ENCODE measurements around the gene TLE4. TPM values are rescaled to one million over a fixed set of nuclear protein-coding genes. Genes with fewer than 3 reads are reported as not detected.

Gene TLE4
- polyA plus RNA-seq, 1 of the 3 experiments (the other 2 are of a cell fraction), result 40.4 TPM

- TF ChIP-seq USF2 (IDR thresholded peaks at IDR 0.05; ENCODE audit: borderline replicate concordance, low read depth, low read length) (no peak), RCOR1 (IDR thresholded peaks at IDR 0.05; ENCODE audit: low read length) (no peak)
These were observed 16.2 kb upstream of the TLE4 start (continued) for GRCh38 chr9:79555474-79556089.

- WGBS (ENCODE audit: low lambda C conversion rate), result 42% methylated on average over 3 of the region's 3 CpGs
- DNase-seq, result peak; percentile 21
- CTCF ChIA-PET, result interaction anchor here (1.0 kb wide), 1 partner anchor 957 kb away, joined by 3 read pairs; no protein-coding TSS in a partner anchor
These were observed 12.1 kb upstream of the TLE4 start for GRCh38 chr9:79559495-79560181.

GRCh38 chr9:79562749-79563386 lies 8.9 kb upstream of the TLE4 start:
- Histone ChIP-seq H3K4me2 (no peak overlapping the region), H3K9ac (no peak overlapping the region), H3K4me3 (ENCODE audit: low read depth in 2 of 2, low read length in 1 of 2) (no peak overlapping the region), H3K36me3 (replicated peaks in 1 of 2; ENCODE audit: control insufficient read depth in 1 of 2, insufficient read depth in 2 of 2, low read length in 1 of 2) (no peaks in the 10 kb centered on the region), H2AFZ (ENCODE audit: low read depth) (no peak overlapping the region), H3K79me2 (ENCODE audit: insufficient read depth) (no peaks in the 10 kb centered on the region), H3F3A (replicated peaks; ENCODE audit: insufficient read depth) (no peaks in the 10 kb centered on the region), H3K4me1 (ENCODE audit: control insufficient read depth in 1 of 2, insufficient read depth in 2 of 2, low read depth in 1 of 2, low read length in 1 of 2) (peaks cover 2 to 8% of the 10 kb centered on the region in 2 experiments; a peak in 2 of 4 replicates), H3K9me3 (no peaks in the 10 kb centered on the region), H3K27ac (ENCODE audit: low read depth in 2 of 2, low read length in 1 of 2) (no peak overlapping the region), H3K9me2 (no peaks in the 10 kb centered on the region), H4K20me1 (ENCODE audit: insufficient read depth) (no peaks in the 10 kb centered on the region), H3K27me3 (ENCODE audit: insufficient read depth) (no peaks in the 10 kb centered on the region)
- 93% methylated on average over 5 of the region's 5 CpGs for WGBS (ENCODE audit: low lambda C conversion rate)
- TF ChIP-seq RXRA (IDR thresholded peaks at IDR 0.05; ENCODE audit: borderline replicate concordance, low read depth) (no peak), EZH2phosphoT487 (IDR thresholded peaks at IDR 0.05; ENCODE audit: borderline replicate concordance, low read depth) (no peak), JUND (IDR thresholded peaks at IDR 0.05) (no peak)
- POLR2A ChIA-PET, result no interaction called here
- no peak for DNase-seq
- CTCF ChIA-PET, result no interaction called here

More at GRCh38 chr9:79559495-79560181, 12.1 kb upstream of the TLE4 start:
- no peak overlapping the region for H3K27ac ChIP-seq (ENCODE audit: low read depth in 2 of 2, low read length in 1 of 2)
- H3K4me2 ChIP-seq, result no peak overlapping the region
- no peaks in the 10 kb centered on the region for H3K79me2 ChIP-seq (ENCODE audit: insufficient read depth)
- no peaks in the 10 kb centered on the region for H3K9me3 ChIP-seq
- no peaks in the 10 kb centered on the region for H3F3A ChIP-seq (replicated peaks; ENCODE audit: insufficient read depth)
- H3K27me3 ChIP-seq (ENCODE audit: insufficient read depth), result no peaks in the 10 kb centered on the region
- no peaks in the 10 kb centered on the region for H3K9me2 ChIP-seq
- no peak overlapping the region for H3K4me3 ChIP-seq (ENCODE audit: low read depth in 2 of 2, low read length in 1 of 2)
- H3K36me3 ChIP-seq (replicated peaks in 1 of 2; ENCODE audit: control insufficient read depth in 1 of 2, insufficient read depth in 2 of 2, low read length in 1 of 2), result no peaks in the 10 kb centered on the region
- peaks cover 2 to 8% of the 10 kb centered on the region in 2 experiments; a peak in 2 of 4 replicates for H3K4me1 ChIP-seq (ENCODE audit: control insufficient read depth in 1 of 2, insufficient read depth in 2 of 2, low read depth in 1 of 2, low read length in 1 of 2)
- TF ChIP-seq EP300 (IDR thresholded peaks at IDR 0.05; ENCODE audit: borderline replicate concordance in 1 of 2, low read depth in 1 of 2, low read length in 1 of 2) (peak in 1 of 2 experiments; percentile 43; a peak in 1 of 4 replicates), NFIC (IDR thresholded peaks at IDR 0.05; ENCODE audit: borderline replicate concordance) (peak; percentile 52; the same call in 1 of the 2 replicates), GATA2 (CRISPR knock-in tag; IDR thresholded peaks at IDR 0.05) (peak; percentile 73), SMC3 (IDR thresholded peaks at IDR 0.05; ENCODE audit: low read depth, low read length) (no peak), TCF12 (IDR thresholded peaks at IDR 0.05) (peak; percentile 51), RCOR1 (IDR thresholded peaks at IDR 0.05; ENCODE audit: low read length) (peak; percentile 49; the same call in 1 of the 2 replicates), MAX (IDR thresholded peaks at IDR 0.05; ENCODE audit: low read depth) (no peak), PBX3 (IDR thresholded peaks at IDR 0.05) (peak; percentile 65), CHD2 (IDR thresholded peaks at IDR 0.05; ENCODE audit: low read length, partially characterized antibody) (no peak)
- H2AFZ ChIP-seq (ENCODE audit: low read depth), result no peak overlapping the region
- no peak overlapping the region for H3K9ac ChIP-seq
- POLR2A ChIA-PET, result no interaction called here
- H4K20me1 ChIP-seq (ENCODE audit: insufficient read depth), result no peaks in the 10 kb centered on the region

All from SK-N-SH (cell line).